HL-60/S4 treated with phorbol 12-myristate 13-acetate at 8.2 ng/mL for 4 days and 3 days (cell line): ENCODE data around the gene SIM2.

ENCODE experiments used
- in situ Hi-C: fragments of 300-500 bp; cut with MboI; formaldehyde crosslinking; loops from 2 replicates; pipeline ENCODE4 v1.15.0; 2022; ENCODE audit warnings: low sequenced_read_pairs

Gene SIM2

GRCh38 chr21:36759348-36760083 lies 60.6 kb downstream of the SIM2 start:
- in situ Hi-C loops: no loop called here

- in situ Hi-C loops: no loop called here
Measured at GRCh38 chr21:36761685-36762084, 62.8 kb downstream of the SIM2 start.

GRCh38 chr21:36762642-36763041 lies 63.7 kb downstream of the SIM2 start:
- in situ Hi-C loops: no loop called here

GRCh38 chr21:36763305-36763704 lies 64.4 kb downstream of the SIM2 start:
- in situ Hi-C loops: no loop called here

- in situ Hi-C loops: no loop called here
Measured at GRCh38 chr21:36765229-36765628, 66.3 kb downstream of the SIM2 start.

- in situ Hi-C loops: no loop called here
Measured at GRCh38 chr21:36766511-36766910, 67.6 kb downstream of the SIM2 start.

GRCh38 chr21:36767096-36767495 lies 68.2 kb downstream of the SIM2 start:
- in situ Hi-C loops: no loop called here

GRCh38 chr21:36768496-36768895 lies 69.6 kb downstream of the SIM2 start:
- in situ Hi-C loops: no loop called here

GRCh38 chr21:36769051-36769839 lies 70.3 kb downstream of the SIM2 start:
- in situ Hi-C loops: no loop called here

- in situ Hi-C loops: no loop called here
Measured at GRCh38 chr21:36773117-36773516, 74.2 kb downstream of the SIM2 start.

GRCh38 chr21:36773995-36774394 lies 75.1 kb downstream of the SIM2 start:
- in situ Hi-C loops: no loop called here

GRCh38 chr21:36776981-36777617 lies 78.2 kb downstream of the SIM2 start:
- in situ Hi-C loops: no loop called here

GRCh38 chr21:36780861-36781260 lies 81.9 kb downstream of the SIM2 start:
- in situ Hi-C loops: no loop called here

GRCh38 chr21:36783612-36784374 lies 84.9 kb downstream of the SIM2 start:
- in situ Hi-C loops: no loop called here

- in situ Hi-C loops: no loop called here
Measured at GRCh38 chr21:36784947-36785346, 86.0 kb downstream of the SIM2 start.

GRCh38 chr21:36785615-36786014 lies 86.7 kb downstream of the SIM2 start:
- in situ Hi-C loops: no loop called here

- in situ Hi-C loops: no loop called here
Measured at GRCh38 chr21:36786186-36786585, 87.3 kb downstream of the SIM2 start.

- in situ Hi-C loops: no loop called here
Measured at GRCh38 chr21:36788120-36788638, 89.3 kb downstream of the SIM2 start.

- in situ Hi-C loops: no loop called here
Measured at GRCh38 chr21:36790616-36791015, 91.7 kb downstream of the SIM2 start.

GRCh38 chr21:36791180-36791579 lies 92.3 kb downstream of the SIM2 start:
- in situ Hi-C loops: no loop called here
